ENCODE data around the gene BICDL2. TPM values are rescaled to one million over a fixed set of nuclear protein-coding genes. Genes with fewer than 3 reads are reported as not detected.

The BICDL2 gene
- polyA plus RNA-seq, 1 experiment: not detected

GRCh38 chr16:3044708-3045107 lies 8.0 kb upstream of the BICDL2 start:
- no peak overlapping the region for H3K27ac ChIP-seq (ENCODE audit: low read depth, low read length)
- H3K27me3 ChIP-seq (ENCODE audit: control insufficient read depth, insufficient read depth, low read length): peaks cover 55% of the 10 kb centered on the region
- POLR2A ChIA-PET: no interaction called here
- CTCF ChIA-PET: interaction anchor here (1.0 to 2.2 kb wide), 2 partner anchors 13 to 15 kb away, joined by 7 to 8 read pairs; no protein-coding TSS in a partner anchor
- H3K4me3 ChIP-seq (ENCODE audit: low read depth, low read length): no peak overlapping the region
- H3K9me3 ChIP-seq (ENCODE audit: control insufficient read depth, insufficient read depth, low read length): no peaks in the 10 kb centered on the region; the same call in 1 of the 2 replicates
- DNase-seq (ENCODE audit: low read depth, low spot score): no peak
- no peak for TF ChIP-seq CTCF (IDR thresholded peaks at IDR 0.05; ENCODE audit: low read depth, low read length)

- POLR2A ChIA-PET: no interaction called here
- CTCF ChIA-PET: interaction anchor here (1.4 to 3.8 kb wide), 4 partner anchors 11 to 92 kb away, joined by 3 to 23 read pairs (median 8); partner anchors contain the start of gene ZNF213
- DNase-seq (ENCODE audit: low read depth, low spot score): no peak
- Histone ChIP-seq H3K9me3 (ENCODE audit: control insufficient read depth, insufficient read depth, low read length) (no peaks in the 10 kb centered on the region; the same call in 1 of the 2 replicates), H3K4me3 (ENCODE audit: low read depth, low read length) (no peak overlapping the region), H3K27me3 (ENCODE audit: control insufficient read depth, insufficient read depth, low read length) (peaks cover 52% of the 10 kb centered on the region), H3K27ac (ENCODE audit: low read depth, low read length) (no peak overlapping the region)
- no peak for TF ChIP-seq CTCF (IDR thresholded peaks at IDR 0.05; ENCODE audit: low read depth, low read length)
Observed at GRCh38 chr16:3042376-3042775, 5.6 kb upstream of the BICDL2 start.

- ChIA-PET POLR2A (no interaction called here), CTCF (interaction anchor here (1.1 to 1.5 kb wide), 2 partner anchors 8 to 11 kb away, joined by 3 to 6 read pairs; no protein-coding TSS in a partner anchor)
- Histone ChIP-seq H3K27ac (ENCODE audit: low read depth, low read length) (no peak overlapping the region), H3K4me3 (ENCODE audit: low read depth, low read length) (no peak overlapping the region), H3K9me3 (ENCODE audit: control insufficient read depth, insufficient read depth, low read length) (no peaks in the 10 kb centered on the region), H3K27me3 (ENCODE audit: control insufficient read depth, insufficient read depth, low read length) (peaks cover 56% of the 10 kb centered on the region)
- no peak for TF ChIP-seq CTCF (IDR thresholded peaks at IDR 0.05; ENCODE audit: low read depth, low read length)
- no peak for DNase-seq (ENCODE audit: low read depth, low spot score)
Observed at GRCh38 chr16:3038896-3039295, 2.2 kb upstream of the BICDL2 start.

GRCh38 chr16:3038256-3038655 lies 1.5 kb upstream of the BICDL2 start:
- CTCF ChIA-PET: interaction anchor here (1.1 kb wide), 1 partner anchor 10 kb away, joined by 3 read pairs; no protein-coding TSS in a partner anchor
- no peak for DNase-seq (ENCODE audit: low read depth, low spot score)
- POLR2A ChIA-PET: no interaction called here

More at GRCh38 chr16:3038256-3038655, 1.5 kb upstream of the BICDL2 start:
- peaks cover 62% of the 10 kb centered on the region for H3K27me3 ChIP-seq (ENCODE audit: control insufficient read depth, insufficient read depth, low read length)
- H3K4me3 ChIP-seq (ENCODE audit: low read depth, low read length): no peak overlapping the region
- H3K27ac ChIP-seq (ENCODE audit: low read depth, low read length): no peak overlapping the region
- no peaks in the 10 kb centered on the region for H3K9me3 ChIP-seq (ENCODE audit: control insufficient read depth, insufficient read depth, low read length)
- no peak for TF ChIP-seq CTCF (IDR thresholded peaks at IDR 0.05; ENCODE audit: low read depth, low read length)

All from AG04450 (cell line).